ENCODE results near the gene AKAP8L. TPM values are rescaled to one million over a fixed set of nuclear protein-coding genes. Genes with fewer than 3 reads are reported as not detected.

The AKAP8L gene
- total and polyA plus RNA-seq, 9 of the 15 experiments (the other 6 are each of a cell fraction or from before 2014, with no cell fraction given): 2.4 to 116 (median 70.7) TPM

GRCh38 chr19:15393963-15394362 is 24.8 kb downstream of the AKAP8L start (continued):
- TF ChIP-seq NFATC3 (IDR thresholded peaks at IDR 0.05): no peak
- TF ChIP-seq TCF3 (CRISPR knock-in tag; IDR thresholded peaks at IDR 0.05): no peak

GRCh38 chr19:15390814-15391213 is 28.0 kb downstream of the AKAP8L start:
- peaks cover 40% of the 10 kb centered on the region for H3K79me2 ChIP-seq (ENCODE audit: control insufficient read depth, insufficient read depth, low read length)
- WGBS (ENCODE audit: insufficient coverage, low coverage, missing lambda C conversion rate): 75% methylated on average over 2 of the region's 2 CpGs
- H3K4me2 ChIP-seq (ENCODE audit: insufficient read depth, low read length): no peak overlapping the region
- ChIA-PET CTCF (ENCODE audit: low intra/inter-chr PET ratio) (no interaction called here), POLR2A (interaction anchor here (0.6 kb wide), 1 partner anchor 701 kb away, joined by 3 read pairs; the partner anchor contains the start of gene ZNF333)
- no peak for DNase-seq (ENCODE audit: extremely low read depth in 1 of 4, low spot score in 3 of 4)
- H3K4me1 ChIP-seq (replicated peaks in 1 of 2; ENCODE audit: control insufficient read depth in 2 of 2, insufficient read depth in 2 of 2, low read length in 2 of 2): no peaks in the 10 kb centered on the region
- intact Hi-C loops (cut with micrococcal nuclease): no loop called here
- peaks cover 68% of the 10 kb centered on the region for H3K36me3 ChIP-seq (ENCODE audit: control insufficient read depth, insufficient read depth, low read length)
- H3K27ac ChIP-seq (ENCODE audit: extremely low read depth, low read depth, low read length): no peak overlapping the region
- H2AFZ ChIP-seq (ENCODE audit: low read depth, low read length): no peak overlapping the region
- no peak for ATAC-seq
- TF ChIP-seq ZBTB2 (IDR thresholded peaks at IDR 0.05) (no peak), ZNF445 (CRISPR knock-in tag; IDR thresholded peaks at IDR 0.05; ENCODE audit: low read depth) (no peak), KDM4B (IDR thresholded peaks at IDR 0.05; ENCODE audit: borderline replicate concordance in 2 of 2, low read depth in 1 of 2) (no peak), FOXK1 (CRISPR knock-in tag; IDR thresholded peaks at IDR 0.05; ENCODE audit: borderline replicate concordance) (no peak), TCF7 (IDR thresholded peaks at IDR 0.05; ENCODE audit: borderline replicate concordance) (no peak), TFAM (CRISPR knock-in tag; conservative IDR thresholded peaks at IDR 0.05) (no peak), TRIM25 (IDR thresholded peaks at IDR 0.05; ENCODE audit: borderline replicate concordance) (no peak)
- in situ Hi-C loops (cut with MboI): no loop called here
- no peak for FAIRE-seq
- H4K20me1 ChIP-seq (replicated peaks; ENCODE audit: control insufficient read depth, insufficient read depth, low read length): no peaks in the 10 kb centered on the region
- no peaks in the 10 kb centered on the region for H3K27me3 ChIP-seq (ENCODE audit: control insufficient read depth in 2 of 2, insufficient read depth in 2 of 2, low read length in 2 of 2)
- BruUV-seq (replicated peaks): no TSS peak
- H3K4me3 ChIP-seq: no peak overlapping the region
- H3K9ac ChIP-seq (ENCODE audit: insufficient read depth in 1 of 2, low read depth in 2 of 2, low read length in 2 of 2): no peak overlapping the region
- no peaks in the 10 kb centered on the region for H3K9me1 ChIP-seq (ENCODE audit: control insufficient read depth, insufficient read depth, low read length)
- no peaks in the 10 kb centered on the region for H3K9me3 ChIP-seq (replicated peaks; ENCODE audit: control insufficient read depth, insufficient read depth, low read depth, low read length)
